ENCODE measurements around the gene EMC9.
A peak's percentile ranks its signal among the peaks of the same experiment; 100 is the strongest.

The EMC9 gene

GRCh38 chr14:24122416-24122815 is 19.0 kb downstream of the EMC9 start:
- H3K27me3 ChIP-seq (replicated peaks; ENCODE audit: control insufficient read depth, insufficient read depth, low read length) = no peaks in the 10 kb centered on the region
- H3K36me3 ChIP-seq (ENCODE audit: control insufficient read depth, insufficient read depth, low read length) = peaks cover 36% of the 10 kb centered on the region
- H3K4me3 ChIP-seq (replicated peaks; ENCODE audit: low read depth, low read length) = no peak overlapping the region
- TF ChIP-seq CTCF (IDR thresholded peaks at IDR 0.05; ENCODE audit: insufficient read depth, low read length, poor library complexity, severe bottlenecking) = no peak
- no peak for DNase-seq (ENCODE audit: extremely low read depth, insufficient read length)

GRCh38 chr14:24121210-24121609 is 20.2 kb downstream of the EMC9 start:
- Histone ChIP-seq H3K4me3 (replicated peaks; ENCODE audit: low read depth, low read length) (no peak overlapping the region), H3K27me3 (replicated peaks; ENCODE audit: control insufficient read depth, insufficient read depth, low read length) (no peaks in the 10 kb centered on the region), H3K36me3 (ENCODE audit: control insufficient read depth, insufficient read depth, low read length) (peaks cover 43% of the 10 kb centered on the region)
- TF ChIP-seq CTCF (IDR thresholded peaks at IDR 0.05; ENCODE audit: insufficient read depth, low read length, poor library complexity, severe bottlenecking) = no peak
- DNase-seq (ENCODE audit: extremely low read depth, insufficient read length) = no peak

- Histone ChIP-seq H3K4me3 (replicated peaks; ENCODE audit: low read depth, low read length) (no peak overlapping the region), H3K27me3 (replicated peaks; ENCODE audit: control insufficient read depth, insufficient read depth, low read length) (no peaks in the 10 kb centered on the region), H3K36me3 (ENCODE audit: control insufficient read depth, insufficient read depth, low read length) (peaks cover 41% of the 10 kb centered on the region)
- no peak for DNase-seq (ENCODE audit: extremely low read depth, insufficient read length)
- no peak for TF ChIP-seq CTCF (IDR thresholded peaks at IDR 0.05; ENCODE audit: insufficient read depth, low read length, poor library complexity, severe bottlenecking)
Observed at GRCh38 chr14:24119691-24120090, 21.7 kb downstream of the EMC9 start.

GRCh38 chr14:24117179-24117578 is 24.2 kb downstream of the EMC9 start:
- H3K36me3 ChIP-seq (ENCODE audit: control insufficient read depth, insufficient read depth, low read length) = peaks cover 34% of the 10 kb centered on the region
- no peaks in the 10 kb centered on the region for H3K27me3 ChIP-seq (replicated peaks; ENCODE audit: control insufficient read depth, insufficient read depth, low read length)
- no peak overlapping the region for H3K4me3 ChIP-seq (replicated peaks; ENCODE audit: low read depth, low read length)
- no peak for DNase-seq (ENCODE audit: extremely low read depth, insufficient read length)
- TF ChIP-seq CTCF (IDR thresholded peaks at IDR 0.05; ENCODE audit: insufficient read depth, low read length, poor library complexity, severe bottlenecking) = no peak

GRCh38 chr14:24116128-24116814 is 25.1 kb downstream of the EMC9 start:
- no peaks in the 10 kb centered on the region for H3K27me3 ChIP-seq (replicated peaks; ENCODE audit: control insufficient read depth, insufficient read depth, low read length)
- no peak for DNase-seq (ENCODE audit: extremely low read depth, insufficient read length)
- peaks cover 34% of the 10 kb centered on the region for H3K36me3 ChIP-seq (ENCODE audit: control insufficient read depth, insufficient read depth, low read length)
- no peak for TF ChIP-seq CTCF (IDR thresholded peaks at IDR 0.05; ENCODE audit: insufficient read depth, low read length, poor library complexity, severe bottlenecking)
- H3K4me3 ChIP-seq (replicated peaks; ENCODE audit: low read depth, low read length) = peak overlapping the region; percentile 72

Measured in GM06990 (cell line).